BE2C (cell line): ENCODE measurements around the gene GIT2.

Experiments used
- DNase-seq: peaks from one replicate; pipeline ENCODE4 v3.0.0-alpha.2; 2020
- H3K27me3 ChIP-seq: fragments of 250-450 bp; sonication (Bioruptor Pico); 2 replicates; pipeline ENCODE4 v1.5.1; 2020; ENCODE audit warnings: mild to moderate bottlenecking
- H3K36me3 ChIP-seq: fragments of 250-450 bp; sonication (Bioruptor Pico); 2 replicates; pipeline ENCODE4 v1.5.1; 2020; ENCODE audit warnings: mild to moderate bottlenecking
- H3K4me1 ChIP-seq: fragments of 250-450 bp; sonication (Bioruptor Pico); 2 replicates; pipeline ENCODE4 v1.5.1; 2020
- H3K4me3 ChIP-seq: 2 replicates; pipeline ENCODE4 v1.5.1; 2011; ENCODE audit warnings: low read depth, low read length
- H3K9me3 ChIP-seq: fragments of 250-450 bp; sonication (Bioruptor Pico); 2 replicates; pipeline ENCODE4 v1.5.1; 2020
- TF ChIP-seq, protein P1 (sequence below): IDR thresholded peaks from 2 replicates; pipeline ENCODE4 v1.5.1; 2012; ENCODE audit warnings: mild to moderate bottlenecking, low read depth, low read length

The GIT2 gene

GRCh38 chr12:110006115-110006514 lies 9.9 kb upstream of the GIT2 start:
- TF ChIP-seq, protein P1, sequence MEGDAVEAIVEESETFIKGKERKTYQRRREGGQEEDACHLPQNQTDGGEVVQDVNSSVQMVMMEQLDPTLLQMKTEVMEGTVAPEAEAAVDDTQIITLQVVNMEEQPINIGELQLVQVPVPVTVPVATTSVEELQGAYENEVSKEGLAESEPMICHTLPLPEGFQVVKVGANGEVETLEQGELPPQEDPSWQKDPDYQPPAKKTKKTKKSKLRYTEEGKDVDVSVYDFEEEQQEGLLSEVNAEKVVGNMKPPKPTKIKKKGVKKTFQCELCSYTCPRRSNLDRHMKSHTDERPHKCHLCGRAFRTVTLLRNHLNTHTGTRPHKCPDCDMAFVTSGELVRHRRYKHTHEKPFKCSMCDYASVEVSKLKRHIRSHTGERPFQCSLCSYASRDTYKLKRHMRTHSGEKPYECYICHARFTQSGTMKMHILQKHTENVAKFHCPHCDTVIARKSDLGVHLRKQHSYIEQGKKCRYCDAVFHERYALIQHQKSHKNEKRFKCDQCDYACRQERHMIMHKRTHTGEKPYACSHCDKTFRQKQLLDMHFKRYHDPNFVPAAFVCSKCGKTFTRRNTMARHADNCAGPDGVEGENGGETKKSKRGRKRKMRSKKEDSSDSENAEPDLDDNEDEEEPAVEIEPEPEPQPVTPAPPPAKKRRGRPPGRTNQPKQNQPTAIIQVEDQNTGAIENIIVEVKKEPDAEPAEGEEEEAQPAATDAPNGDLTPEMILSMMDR: no peak
- Histone ChIP-seq H3K9me3 (no peaks in the 10 kb centered on the region), H3K27me3 (no peaks in the 10 kb centered on the region), H3K4me3 (no peak overlapping the region), H3K36me3 (no peaks in the 10 kb centered on the region), H3K4me1 (no peaks in the 10 kb centered on the region)
- no peak for DNase-seq

GRCh38 chr12:110005319-110005973 lies 9.3 kb upstream of the GIT2 start:
- H3K27me3 ChIP-seq: no peaks in the 10 kb centered on the region
- H3K4me3 ChIP-seq: no peak overlapping the region
- H3K9me3 ChIP-seq: no peaks in the 10 kb centered on the region
- TF ChIP-seq, protein P1: no peak
- no peaks in the 10 kb centered on the region for H3K36me3 ChIP-seq
- DNase-seq: no peak
- H3K4me1 ChIP-seq: no peaks in the 10 kb centered on the region

GRCh38 chr12:110004598-110004997 lies 8.4 kb upstream of the GIT2 start:
- no peak overlapping the region for H3K4me3 ChIP-seq
- DNase-seq: no peak
- TF ChIP-seq, protein P1: no peak
- H3K4me1 ChIP-seq: no peaks in the 10 kb centered on the region
- H3K9me3 ChIP-seq: no peaks in the 10 kb centered on the region
- H3K36me3 ChIP-seq: no peaks in the 10 kb centered on the region
- H3K27me3 ChIP-seq: no peaks in the 10 kb centered on the region

- TF ChIP-seq, protein P1: no peak
- no peak overlapping the region for H3K4me3 ChIP-seq
- H3K9me3 ChIP-seq: no peaks in the 10 kb centered on the region
- no peak for DNase-seq
- no peaks in the 10 kb centered on the region for H3K36me3 ChIP-seq
- H3K4me1 ChIP-seq: no peaks in the 10 kb centered on the region
- H3K27me3 ChIP-seq: no peaks in the 10 kb centered on the region
These were observed 6.7 kb upstream of the GIT2 start for GRCh38 chr12:110002676-110003515.

DNA sequence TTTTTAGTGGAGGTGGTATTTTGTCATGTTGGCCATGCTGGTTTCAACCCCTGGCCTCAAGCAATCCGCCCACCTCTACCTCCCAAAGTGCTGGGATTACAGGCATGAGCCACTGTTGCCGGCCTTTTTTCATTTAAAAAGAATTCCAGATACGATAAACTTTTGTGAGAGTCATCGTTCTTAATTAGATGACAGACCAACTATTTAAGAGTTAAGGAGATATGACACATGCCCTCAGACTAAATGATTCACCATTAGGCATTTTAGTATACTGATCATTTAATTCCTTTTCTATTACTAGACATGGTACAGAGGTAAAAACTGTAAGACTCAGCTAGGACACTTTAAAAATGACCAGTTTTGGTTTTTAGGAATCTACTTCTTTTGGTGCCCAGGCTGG lies 5.4 kb upstream of the GIT2 start:
- no peaks in the 10 kb centered on the region for H3K27me3 ChIP-seq
- no peak overlapping the region for H3K4me3 ChIP-seq
- no peaks in the 10 kb centered on the region for H3K9me3 ChIP-seq
- no peaks in the 10 kb centered on the region for H3K4me1 ChIP-seq
- TF ChIP-seq, protein P1: no peak
- DNase-seq: no peak
- H3K36me3 ChIP-seq: no peaks in the 10 kb centered on the region

- peak overlapping the region; percentile 55 for H3K4me3 ChIP-seq
- no peaks in the 10 kb centered on the region for H3K27me3 ChIP-seq
- no peaks in the 10 kb centered on the region for H3K36me3 ChIP-seq
- H3K9me3 ChIP-seq: no peaks in the 10 kb centered on the region
- no peaks in the 10 kb centered on the region for H3K4me1 ChIP-seq
- TF ChIP-seq, protein P1: no peak
- DNase-seq: no peak
These were observed 3.9 kb upstream of the GIT2 start for GRCh38 chr12:109999983-110000505.
